Loucy (cell line): ENCODE data around the gene TBX21.

Source experiments
- H2AFZ ChIP-seq: fragments of 200-600 bp; sonication (generic); 2 replicates; pipeline ENCODE4 v1.6.0; 2016; ENCODE audit warnings: antibody characterized with exemption, mild to moderate bottlenecking, low read length, moderate library complexity
- H3F3A ChIP-seq: fragments of 200-600 bp; 2 replicates; pipeline ENCODE4 v1.6.0; 2016; ENCODE audit warnings: antibody characterized with exemption, low read depth, mild to moderate bottlenecking
- H3K27me3 ChIP-seq: fragments of 200-600 bp; sonication (generic); 2 replicates; pipeline ENCODE4 v1.6.1; 2014; ENCODE audit warnings: low read length, mild to moderate bottlenecking; ENCODE audit not compliant: insufficient read depth, poor library complexity, severe bottlenecking
- H3K36me3 ChIP-seq: fragments of 200-600 bp; sonication (generic); 2 replicates; pipeline ENCODE4 v1.6.1; 2016; ENCODE audit warnings: low read length; ENCODE audit not compliant: insufficient read depth
- H3K4me1 ChIP-seq: fragments of 200-600 bp; sonication (generic); 2 replicates; pipeline ENCODE4 v1.5.1; 2014; ENCODE audit warnings: low read length, mild to moderate bottlenecking; ENCODE audit not compliant: insufficient read depth, poor library complexity, severe bottlenecking
- H3K4me2 ChIP-seq: fragments of 200-600 bp; sonication (generic); 2 replicates; pipeline ENCODE4 v1.6.0; 2014; ENCODE audit warnings: antibody characterized with exemption, low read length, low read depth, mild to moderate bottlenecking; ENCODE audit not compliant: poor library complexity, severe bottlenecking
- H3K4me3 ChIP-seq: fragments of 200-600 bp; sonication (generic); 2 replicates; pipeline ENCODE4 v1.5.1; 2014; ENCODE audit warnings: low read length, mild to moderate bottlenecking, mixed read lengths; ENCODE audit not compliant: poor library complexity, severe bottlenecking
- H3K79me2 ChIP-seq: fragments of 200-600 bp; sonication (generic); 2 replicates; pipeline ENCODE4 v1.6.1; 2014; ENCODE audit warnings: low read length; ENCODE audit not compliant: insufficient read depth
- H3K9ac ChIP-seq: fragments of 200-600 bp; sonication (generic); 2 replicates; pipeline ENCODE4 v1.6.0; 2014; ENCODE audit warnings: mild to moderate bottlenecking, low read depth, low read length, moderate library complexity; ENCODE audit not compliant: poor library complexity, severe bottlenecking
- H3K9me2 ChIP-seq: fragments of 200-600 bp; sonication (generic); replicated peaks from 2 replicates; pipeline ENCODE4 v1.6.1; 2016; ENCODE audit warnings: low read depth, low read length, mixed read lengths
- H3K9me3 ChIP-seq: fragments of 200-600 bp; sonication (generic); 2 replicates; pipeline ENCODE4 v1.6.1; 2014; ENCODE audit warnings: mild to moderate bottlenecking, antibody characterized with exemption, low read length, low read depth; ENCODE audit not compliant: insufficient read depth
- H4K20me1 ChIP-seq: fragments of 200-600 bp; sonication (generic); 2 replicates; pipeline ENCODE4 v1.6.0; 2014; ENCODE audit warnings: antibody characterized with exemption, low read length, mild to moderate bottlenecking; ENCODE audit not compliant: insufficient read depth, poor library complexity, severe bottlenecking
- EZH2phosphoT487 ChIP-seq: fragments of 200-600 bp; IDR thresholded peaks from 2 replicates; pipeline ENCODE4 v1.6.1; 2018; ENCODE audit warnings: antibody characterized with exemption, mild to moderate bottlenecking, moderate library complexity, borderline replicate concordance
- TF ChIP-seq, protein P1 (sequence below): fragments of 200-600 bp; sonication (generic); conservative IDR thresholded peaks from 2 replicates; pipeline ENCODE4 v1.5.1; 2014; ENCODE audit warnings: mild to moderate bottlenecking, antibody characterized with exemption, low read length

TBX21 gene

GRCh38 chr17:47687328-47687690 lies 45.7 kb upstream of the TBX21 start:
- no peaks in the 10 kb centered on the region for H3K79me2 ChIP-seq
- no peaks in the 10 kb centered on the region for H3K27me3 ChIP-seq
- H2AFZ ChIP-seq, result no peak overlapping the region
- no peak overlapping the region for H3K4me3 ChIP-seq
- H4K20me1 ChIP-seq, result no peaks in the 10 kb centered on the region
- no peaks in the 10 kb centered on the region; the same call in 1 of the 2 replicates for H3F3A ChIP-seq
- no peak for TF ChIP-seq EZH2phosphoT487
- TF ChIP-seq, protein P1, sequence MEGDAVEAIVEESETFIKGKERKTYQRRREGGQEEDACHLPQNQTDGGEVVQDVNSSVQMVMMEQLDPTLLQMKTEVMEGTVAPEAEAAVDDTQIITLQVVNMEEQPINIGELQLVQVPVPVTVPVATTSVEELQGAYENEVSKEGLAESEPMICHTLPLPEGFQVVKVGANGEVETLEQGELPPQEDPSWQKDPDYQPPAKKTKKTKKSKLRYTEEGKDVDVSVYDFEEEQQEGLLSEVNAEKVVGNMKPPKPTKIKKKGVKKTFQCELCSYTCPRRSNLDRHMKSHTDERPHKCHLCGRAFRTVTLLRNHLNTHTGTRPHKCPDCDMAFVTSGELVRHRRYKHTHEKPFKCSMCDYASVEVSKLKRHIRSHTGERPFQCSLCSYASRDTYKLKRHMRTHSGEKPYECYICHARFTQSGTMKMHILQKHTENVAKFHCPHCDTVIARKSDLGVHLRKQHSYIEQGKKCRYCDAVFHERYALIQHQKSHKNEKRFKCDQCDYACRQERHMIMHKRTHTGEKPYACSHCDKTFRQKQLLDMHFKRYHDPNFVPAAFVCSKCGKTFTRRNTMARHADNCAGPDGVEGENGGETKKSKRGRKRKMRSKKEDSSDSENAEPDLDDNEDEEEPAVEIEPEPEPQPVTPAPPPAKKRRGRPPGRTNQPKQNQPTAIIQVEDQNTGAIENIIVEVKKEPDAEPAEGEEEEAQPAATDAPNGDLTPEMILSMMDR, result no peak
- H3K4me2 ChIP-seq, result no peak overlapping the region
- H3K4me1 ChIP-seq, result peaks cover 3% of the 10 kb centered on the region
- peaks cover 35% of the 10 kb centered on the region for H3K36me3 ChIP-seq
- H3K9ac ChIP-seq, result no peak overlapping the region
- no peaks in the 10 kb centered on the region for H3K9me2 ChIP-seq
- no peaks in the 10 kb centered on the region for H3K9me3 ChIP-seq

GRCh38 chr17:47687748-47688147 lies 45.3 kb upstream of the TBX21 start:
- no peak overlapping the region for H3K4me3 ChIP-seq
- H3K4me1 ChIP-seq, result peaks cover 7% of the 10 kb centered on the region
- H3K27me3 ChIP-seq, result no peaks in the 10 kb centered on the region
- no peak overlapping the region for H2AFZ ChIP-seq
- H3K9me3 ChIP-seq, result no peaks in the 10 kb centered on the region
- TF ChIP-seq, protein P1, result no peak
- no peak for TF ChIP-seq EZH2phosphoT487
- H3F3A ChIP-seq, result no peaks in the 10 kb centered on the region; the same call in 1 of the 2 replicates
- peaks cover 31% of the 10 kb centered on the region for H3K36me3 ChIP-seq
- H4K20me1 ChIP-seq, result no peaks in the 10 kb centered on the region
- H3K9me2 ChIP-seq, result no peaks in the 10 kb centered on the region
- no peak overlapping the region for H3K9ac ChIP-seq
- no peaks in the 10 kb centered on the region for H3K79me2 ChIP-seq
- no peak overlapping the region for H3K4me2 ChIP-seq

DNA sequence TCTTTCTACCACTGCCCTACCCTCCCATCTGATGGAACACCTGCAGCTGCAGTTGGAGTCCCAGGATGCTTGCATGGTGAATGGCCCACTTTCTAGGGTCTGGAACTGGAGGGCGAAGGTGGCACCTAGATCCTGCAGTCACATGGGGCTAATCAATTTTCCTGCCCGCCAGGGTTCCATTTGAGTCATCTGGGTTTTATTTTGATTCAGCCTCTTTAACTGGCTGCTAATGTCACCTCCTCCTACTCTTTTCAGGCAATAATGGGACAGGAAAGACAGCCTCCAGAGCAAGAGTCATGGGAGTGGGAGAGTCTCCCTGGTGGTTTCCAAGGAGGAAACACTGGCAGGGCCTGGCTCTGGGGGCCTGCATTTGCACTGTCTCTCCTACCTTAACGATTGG lies 42.9 kb upstream of the TBX21 start:
- Histone ChIP-seq H3K79me2 (no peaks in the 10 kb centered on the region), H3F3A (no peaks in the 10 kb centered on the region; the same call in 1 of the 2 replicates), H3K36me3 (peaks cover 8% of the 10 kb centered on the region; the same call in 1 of the 2 replicates), H3K27me3 (no peaks in the 10 kb centered on the region), H3K9me2 (no peaks in the 10 kb centered on the region), H3K4me1 (peaks cover 16% of the 10 kb centered on the region), H4K20me1 (no peaks in the 10 kb centered on the region), H3K4me2 (no peak overlapping the region), H3K9ac (no peak overlapping the region), H3K9me3 (no peaks in the 10 kb centered on the region), H2AFZ (no peak overlapping the region), H3K4me3 (no peak overlapping the region)
- no peak for TF ChIP-seq EZH2phosphoT487
- TF ChIP-seq, protein P1, result no peak
